Hepatocyte (in vitro differentiated cells): Measurements from ENCODE around the gene SELENOF.

ENCODE experiments used
- CTCF ChIP-seq: fragments of 200-600 bp; sonication (generic); IDR thresholded peaks from 2 replicates; pipeline ENCODE4 v1.5.1; 2016; ENCODE audit warnings: antibody characterized with exemption, mild to moderate bottlenecking; ENCODE audit not compliant: poor library complexity
- EZH2 ChIP-seq: fragments of 200-600 bp; sonication (generic); IDR thresholded peaks from 2 replicates; pipeline ENCODE4 v1.6.1; 2016; ENCODE audit warnings: antibody characterized with exemption, mild to moderate bottlenecking, borderline replicate concordance
- EZH2phosphoT487 ChIP-seq: fragments of 200-600 bp; sonication (generic); IDR thresholded peaks from one replicate; pipeline ENCODE4 v1.6.1; 2018; ENCODE audit warnings: antibody characterized with exemption, mild to moderate bottlenecking, low read depth, moderate library complexity; ENCODE audit not compliant: unreplicated experiment, severe bottlenecking

- TF ChIP-seq CTCF (no peak), EZH2 (no peak), EZH2phosphoT487 (no peak)
These were observed 45.4 kb downstream of the SELENOF start for GRCh38 chr1:86868477-86868876.
